K562 (cell line): ENCODE measurements around the gene TOX3. TPM values are rescaled to one million over a fixed set of nuclear protein-coding genes. Genes with fewer than 3 reads are reported as not detected.
A peak's percentile ranks its signal among the peaks of the same experiment; 100 is the strongest.

ENCODE experiments used
- ATAC-seq: fragments of 200-7000 bp; cut with Tn5 transposase; 3 replicates; pipeline ENCODE4 v1.9.1; 2020; ENCODE audit warnings: moderate library complexity
- BruUV-seq: library from RNA; stranded (reverse); fragments of 400-500 nt; replicated peaks from 2 replicates; lab custom pipeline; 2021; lab: Mats Ljungman, UMichigan
- CTCF ChIA-PET: fragments of 300-600 bp; formaldehyde crosslinking; extraction: SDS; loops from one replicate; lab custom pipeline; 2021; ENCODE audit warnings: low intra/inter-chr PET ratio; lab: Yijun Ruan, JAX
- POLR2A ChIA-PET: fragments of 300-600, 350-650 bp; sonication (Branson Sonifier 250); formaldehyde crosslinking; extraction: SDS; loops from one replicate; lab custom pipeline; 2021; ENCODE audit warnings: antibody characterized with exemption, inconsistent platforms; lab: Yijun Ruan, JAX
- DNase-seq, 4 experiments: peaks; one replicate each; pipeline versions ENCODE4 v3.0.0 to v3.0.0-alpha.2; 2011 to 2018; ENCODE audit warnings: low spot score in 3 of 4, mixed read lengths in 3 of 4; ENCODE audit errors: extremely low read depth in 1 of 4
- FAIRE-seq: peaks from 2 replicates; lab custom pipeline; 2011; peaks lifted over from hg19 to GRCh38; lab: Jason Lieb, UNC
- H2AFZ ChIP-seq: 2 replicates; pipeline ENCODE4 v1.6.0; 2011; ENCODE audit warnings: low read depth, low read length, control low read depth, inconsistent platforms
- H3K27ac ChIP-seq: fragments of 200-600 bp; 3 replicates; pipeline ENCODE4 v1.8.0; 2011; ENCODE audit warnings: low read depth, mild to moderate bottlenecking, control low read depth, inconsistent platforms, low read length, moderate library complexity, mixed read lengths; ENCODE audit errors: extremely low read depth
- H3K27me3 ChIP-seq, 2 experiments: fragments of 300-600 bp in 1 of 2; 2 replicates in 1 of 2; 3 replicates in 1 of 2; pipeline versions ENCODE4 v1.6.0 to v1.8.0; 2011; ENCODE audit warnings: inconsistent platforms in 2 of 2, low read length in 2 of 2, mild to moderate bottlenecking in 1 of 2, mixed read lengths in 1 of 2, moderate library complexity in 1 of 2; ENCODE audit not compliant: control insufficient read depth in 2 of 2, insufficient read depth in 2 of 2
- H3K36me3 ChIP-seq: fragments of 300-600 bp; 3 replicates; pipeline ENCODE4 v1.8.0; 2011; ENCODE audit warnings: mild to moderate bottlenecking, low read length, inconsistent platforms; ENCODE audit not compliant: control insufficient read depth, insufficient read depth
- H3K4me1 ChIP-seq, 2 experiments: fragments of 200-600 bp in 1 of 2; replicated peaks in 1 of 2; 2 replicates in 1 of 2; 3 replicates in 1 of 2; pipeline versions ENCODE4 v1.5.1 to v1.8.0; 2011; ENCODE audit warnings: inconsistent platforms in 2 of 2, low read length in 2 of 2, mild to moderate bottlenecking in 1 of 2, mixed read lengths in 1 of 2, moderate library complexity in 1 of 2; ENCODE audit not compliant: control insufficient read depth in 2 of 2, insufficient read depth in 2 of 2
- H3K4me2 ChIP-seq: 2 replicates; pipeline ENCODE4 v1.6.1; 2011; ENCODE audit warnings: low read length, control low read depth, inconsistent platforms, mixed read lengths; ENCODE audit not compliant: insufficient read depth
- H3K4me3 ChIP-seq: fragments of 200-600 bp; sonication (generic), shearing (Covaris generic); 2 replicates; pipeline ENCODE4 v1.5.1; 2016; ENCODE audit warnings: control low read depth, inconsistent platforms
- H3K79me2 ChIP-seq: fragments of 200-600 bp; 3 replicates; pipeline ENCODE4 v1.8.0; 2011; ENCODE audit warnings: low read length, inconsistent platforms; ENCODE audit not compliant: control insufficient read depth, insufficient read depth
- H3K9ac ChIP-seq, 2 experiments: 2 replicates each; pipeline versions ENCODE4 v1.6.0 to v1.6.1; 2011; ENCODE audit warnings: low read depth in 2 of 2, low read length in 2 of 2, control low read depth in 1 of 2, inconsistent platforms in 1 of 2, mild to moderate bottlenecking in 1 of 2, mixed read lengths in 1 of 2; ENCODE audit not compliant: insufficient read depth in 1 of 2
- H3K9me1 ChIP-seq: one replicate; pipeline ENCODE4 v1.6.0; 2011; ENCODE audit warnings: inconsistent platforms, mild to moderate bottlenecking, low read length, moderate library complexity; ENCODE audit not compliant: control insufficient read depth, insufficient read depth
- H3K9me3 ChIP-seq: replicated peaks from 2 replicates; pipeline ENCODE4 v1.5.1; 2011; ENCODE audit warnings: low read depth, low read length, inconsistent platforms; ENCODE audit not compliant: control insufficient read depth, insufficient read depth
- H4K20me1 ChIP-seq: replicated peaks from 2 replicates; pipeline ENCODE4 v1.6.1; 2011; ENCODE audit warnings: low read length, inconsistent platforms, mixed read lengths; ENCODE audit not compliant: control insufficient read depth, insufficient read depth
- ASH1L ChIP-seq: fragments of 450-650 bp; IDR thresholded peaks from 2 replicates; pipeline ENCODE4 v1.6.1; 2018; ENCODE audit warnings: borderline replicate concordance, mild to moderate bottlenecking, low read depth; ENCODE audit not compliant: partially characterized antibody
- IRF2 ChIP-seq: sonication (generic); formaldehyde crosslinking; IDR thresholded peaks from 2 replicates; pipeline ENCODE4 v1.8.1; 2022; ENCODE audit warnings: mild to moderate bottlenecking, missing genetic modification reagents
- KDM4B ChIP-seq, 2 experiments: fragments of 450-650 bp in 1 of 2; sonication (generic) in 1 of 2; IDR thresholded peaks; 2 replicates each; pipeline ENCODE4 v1.6.1; 2016 to 2017; ENCODE audit warnings: borderline replicate concordance in 2 of 2, antibody characterized with exemption in 1 of 2, low read depth in 1 of 2, mild to moderate bottlenecking in 1 of 2
- MAFF ChIP-seq: IDR thresholded peaks from 2 replicates; pipeline ENCODE4 v1.6.1; 2012; ENCODE audit warnings: low read length, improper control_type of control experiment
- MAFK ChIP-seq: IDR thresholded peaks from 2 replicates; pipeline ENCODE4 v1.6.1; 2011; ENCODE audit warnings: low read length, improper control_type of control experiment
- NR0B1 ChIP-seq: fragments of 450-650 bp; IDR thresholded peaks from one replicate; pipeline ENCODE4 v1.6.1; 2018; ENCODE audit warnings: mild to moderate bottlenecking, moderate library complexity; ENCODE audit not compliant: partially characterized antibody
- PATZ1 ChIP-seq: fragments of 250-450 bp; sonication (Bioruptor Pico); IDR thresholded peaks from 2 replicates; pipeline ENCODE4 v1.5.0; 2020; ENCODE audit warnings: mild to moderate bottlenecking, borderline replicate concordance
- SMAD1 ChIP-seq: fragments of 150-350 bp; IDR thresholded peaks from 2 replicates; pipeline ENCODE4 v1.6.1; 2014; ENCODE audit warnings: low read length, low read depth; ENCODE audit not compliant: partially characterized antibody
- TEAD2 ChIP-seq: fragments of 450-650 bp; IDR thresholded peaks from 2 replicates; pipeline ENCODE4 v1.6.1; 2016; ENCODE audit warnings: missing genetic modification characterization, control low read depth, missing compliant biosample characterization
- TGIF2 ChIP-seq: sonication (generic); formaldehyde crosslinking; IDR thresholded peaks from 2 replicates; pipeline ENCODE4 v1.8.1; 2022; ENCODE audit warnings: mild to moderate bottlenecking, missing genetic modification reagents, moderate library complexity
- ZKSCAN3 ChIP-seq: fragments of 250-450 bp; sonication (Bioruptor Pico); IDR thresholded peaks from 2 replicates; pipeline ENCODE4 v1.4.0; 2020
- ZNF175 ChIP-seq: fragments of 200-800 bp; sonication (Bioruptor generic); IDR thresholded peaks from 2 replicates; pipeline ENCODE4 v1.6.1; 2016; ENCODE audit warnings: low read depth, mild to moderate bottlenecking, missing genetic modification characterization, missing compliant biosample characterization
- ZNF239 ChIP-seq: fragments of 250-450 bp; sonication (Bioruptor Pico); IDR thresholded peaks from 2 replicates; pipeline ENCODE4 v1.4.0; 2020; ENCODE audit warnings: mild to moderate bottlenecking
- ZNF277 ChIP-seq: fragments of 250-450 bp; sonication (Bioruptor Pico); IDR thresholded peaks from 2 replicates; pipeline ENCODE4 v1.8.0; 2022; ENCODE audit warnings: inconsistent platforms, mild to moderate bottlenecking, moderate library complexity, borderline replicate concordance
- ZNF639 ChIP-seq, 2 experiments: fragments of 200-800 bp in 1 of 2; sonication (Bioruptor generic) in 1 of 2; sonication (generic) in 1 of 2; formaldehyde crosslinking in 1 of 2; IDR thresholded peaks in 1 of 2; conservative IDR thresholded peaks in 1 of 2; 2 replicates each; pipeline versions ENCODE4 v1.5.0 to v1.6.1; 2016 to 2020; ENCODE audit warnings: missing compliant biosample characterization in 1 of 2, missing genetic modification characterization in 1 of 2, missing genetic modification reagents in 1 of 2
- ZNF79 ChIP-seq: fragments of 250-450 bp; sonication (Bioruptor Pico); IDR thresholded peaks from 2 replicates; pipeline ENCODE4 v1.4.0; 2020; ENCODE audit warnings: low read depth, mild to moderate bottlenecking, moderate library complexity
- WGBS: fragments of 100-300 bp; shearing (Covaris generic); methylation state at CpG from one replicate; pipeline ENCODE4 v1.1.6; 2016; ENCODE audit warnings: low coverage, mixed read lengths; ENCODE audit not compliant: insufficient coverage; ENCODE audit errors: missing lambda C conversion rate; 5-methylcytosine and 5-hydroxymethylcytosine counted together
- in situ Hi-C: fragments of 300-500 bp; cut with MboI; formaldehyde crosslinking; loops from 4 replicates; pipeline ENCODE4 v1.15.0; 2018; ENCODE audit warnings: inconsistent platforms, mixed read lengths
- intact Hi-C: fragments of 100-400 bp; cut with micrococcal nuclease; formaldehyde crosslinking; loops from 2 replicates; pipeline ENCODE4 v1.14.2; 2022
- polyA plus RNA-seq, 8 experiments: library from polyadenylated mRNA; depleted of rRNA in 4 of 8; stranded (reverse) in 5 of 8; unstranded in 3 of 8; fragments of >200 nt; fragmentation: Nextera tagmentation in 2 of 8; fragmentation: Illumina TruSeq in 1 of 8; extraction: Ambion mirVana in 2 of 8; extraction: Trizol in 1 of 8; gene quantifications; 2 replicates each; pipeline versions ENCODE4 v1.2.1 to v1.2.3, GENCODE V29; 2011 to 2014; ENCODE audit warnings: inconsistent platforms in 1 of 8, missing spikeins in 1 of 8
- total RNA-seq, 7 experiments: library from RNA; depleted of rRNA in 6 of 7; stranded (reverse); fragments of >200 nt in 6 of 7; fragmentation: Illumina TruSeq in 2 of 7; extraction: Trizol in 2 of 7; gene quantifications; 2 replicates each; pipeline versions ENCODE4 v1.2.1 to v1.2.3, GENCODE V29; 2011 to 2021; ENCODE audit warnings: low replicate concordance in 1 of 7

Gene TOX3
- total and polyA plus RNA-seq, 9 of the 15 experiments (the other 6 are each of a cell fraction or from before 2014, with no cell fraction given) = not detected

GRCh38 chr16:52554334-52554733, 7.4 kb upstream of the TOX3 start:
- no peak overlapping the region for H3K4me3 ChIP-seq
- WGBS = 0% methylated on average over 1 of the region's 1 CpG
- no peak for ATAC-seq
- no peaks in the 10 kb centered on the region for H3K9me3 ChIP-seq
- H3K4me2 ChIP-seq = no peak overlapping the region
- no peaks in the 10 kb centered on the region for H3K27me3 ChIP-seq
- CTCF ChIA-PET = interaction anchor here (0.6 kb wide), 1 partner anchor 854 kb away, joined by 4 read pairs; no protein-coding TSS in a partner anchor
- FAIRE-seq = no peak
- H2AFZ ChIP-seq = no peak overlapping the region
- intact Hi-C loops = no loop called here
- H4K20me1 ChIP-seq = no peaks in the 10 kb centered on the region
- H3K4me1 ChIP-seq = no peaks in the 10 kb centered on the region
- no peaks in the 10 kb centered on the region for H3K79me2 ChIP-seq
- POLR2A ChIA-PET = no interaction called here
- in situ Hi-C loops = no loop called here
- BruUV-seq = no TSS peak
- no peak for TF ChIP-seq ZNF277 (CRISPR knock-in tag)
- no peak for TF ChIP-seq ZNF79 (CRISPR knock-in tag)
- TF ChIP-seq SMAD1 = no peak
- no peak for TF ChIP-seq KDM4B (IDR thresholded peaks at IDR 0.05; ENCODE audit: borderline replicate concordance in 2 of 2, low read depth in 1 of 2)
- no peak for TF ChIP-seq ZKSCAN3 (CRISPR knock-in tag)
- no peak for TF ChIP-seq ZNF175 (CRISPR knock-in tag)
- no peak for TF ChIP-seq PATZ1 (CRISPR knock-in tag)
- TF ChIP-seq IRF2 (CRISPR knock-in tag) = no peak
- TF ChIP-seq ZNF239 (CRISPR knock-in tag) = no peak
- no peak for TF ChIP-seq ZNF639 (CRISPR knock-in tag; conservative IDR thresholded peaks at IDR 0.05 in 1 of 2, IDR thresholded peaks at IDR 0.05 in 1 of 2)
- 0 out of 2 replicates have a peak, but pooled peaks have one; percentile 2 for TF ChIP-seq MAFF
- no peak for TF ChIP-seq NR0B1
- no peak for TF ChIP-seq TGIF2 (CRISPR knock-in tag)
- no peak for TF ChIP-seq ASH1L
- no peak for TF ChIP-seq TEAD2 (tag)
- peak; percentile 6; the same call in 1 of the 2 replicates for TF ChIP-seq MAFK
- H3K9me1 ChIP-seq = no peaks in the 10 kb centered on the region
- H3K27ac ChIP-seq = no peak overlapping the region
- H3K36me3 ChIP-seq = no peaks in the 10 kb centered on the region
- H3K9ac ChIP-seq = no peak overlapping the region
- DNase-seq = no peak
